ENCODE results near the gene MAST1. TPM values are rescaled to one million over a fixed set of nuclear protein-coding genes. Genes with fewer than 3 reads are reported as not detected.

Gene MAST1
- total RNA-seq, 1 experiment from 2014 or later, result 0.91 TPM

DNA sequence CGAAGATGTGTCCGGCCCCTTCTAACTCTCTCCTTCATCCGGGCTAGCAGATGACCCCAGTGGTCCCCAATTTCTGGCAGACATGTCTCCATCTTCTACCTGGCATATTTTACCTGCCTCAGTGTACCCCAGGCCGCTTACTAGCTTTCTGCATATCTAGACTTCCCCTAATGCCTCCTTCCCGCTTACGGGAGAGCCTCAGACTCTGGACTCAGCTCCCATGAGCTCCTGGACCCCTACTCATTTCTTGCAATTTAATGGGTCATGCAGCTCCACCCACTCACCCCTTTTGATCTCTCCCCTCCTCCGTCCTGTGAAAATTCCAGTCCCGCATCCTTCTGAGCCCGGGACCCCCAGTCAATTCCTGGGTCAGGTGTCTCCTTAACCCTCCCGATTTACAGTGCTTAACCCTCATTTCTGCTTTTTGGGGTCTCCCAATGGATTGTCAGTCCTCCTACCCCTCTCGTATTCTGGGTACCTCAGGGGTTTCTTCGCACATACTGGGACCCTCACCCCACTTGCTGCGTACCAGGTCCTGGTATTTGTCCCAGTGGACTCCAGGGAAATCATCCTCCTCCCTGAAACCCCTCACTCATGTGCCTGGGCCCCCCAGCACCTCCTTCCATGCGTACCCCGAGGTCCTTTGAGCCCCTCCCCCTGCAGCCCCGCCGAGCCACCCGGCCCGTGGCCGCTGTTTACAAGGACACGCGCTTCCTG lies 47.5 kb upstream of the MAST1 start:
- intact Hi-C loops (cut with micrococcal nuclease; ENCODE audit: unreplicated experiment), result loop anchor here (1.0 to 5.0 kb wide), 2 partner anchors 8 to 362 kb away; partner anchors contain the start of genes IER2 and STX10
- no TSS peak for BruUV-seq (replicated peaks)

DNA sequence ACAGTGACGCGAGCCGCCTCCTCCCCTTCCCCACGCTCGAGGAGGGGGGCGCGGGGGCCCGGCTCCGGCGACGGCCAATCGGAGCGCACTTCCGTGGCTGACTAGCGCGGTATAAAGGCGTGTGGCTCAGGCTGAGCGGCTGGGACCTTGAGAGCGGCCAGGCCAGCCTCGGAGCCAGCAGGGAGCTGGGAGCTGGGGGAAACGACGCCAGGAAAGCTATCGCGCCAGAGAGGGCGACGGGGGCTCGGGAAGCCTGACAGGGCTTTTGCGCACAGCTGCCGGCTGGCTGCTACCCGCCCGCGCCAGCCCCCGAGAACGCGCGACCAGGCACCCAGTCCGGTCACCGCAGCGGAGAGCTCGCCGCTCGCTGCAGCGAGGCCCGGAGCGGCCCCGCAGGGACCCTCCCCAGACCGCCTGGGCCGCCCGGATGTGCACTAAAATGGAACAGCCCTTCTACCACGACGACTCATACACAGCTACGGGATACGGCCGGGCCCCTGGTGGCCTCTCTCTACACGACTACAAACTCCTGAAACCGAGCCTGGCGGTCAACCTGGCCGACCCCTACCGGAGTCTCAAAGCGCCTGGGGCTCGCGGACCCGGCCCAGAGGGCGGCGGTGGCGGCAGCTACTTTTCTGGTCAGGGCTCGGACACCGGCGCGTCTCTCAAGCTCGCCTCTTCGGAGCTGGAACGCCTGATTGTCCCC lies 46.8 kb upstream of the MAST1 start, which contains the start of gene JUNB:
Gene JUNB (plus strand): TSS at position 142 of the 706 bp plus-strand sequence. CDS start 286 bp downstream, at position 428.
- Mint-ChIP-seq H3K27me3 (ENCODE audit: insufficient read depth, unreplicated experiment) (no peaks in the 10 kb centered on the region), H3K9me3 (ENCODE audit: unreplicated experiment) (no peaks in the 10 kb centered on the region), H3K27ac (ENCODE audit: unreplicated experiment) (peak within 1 kb of the TSS; percentile 83), H3K4me1 (ENCODE audit: low read depth, unreplicated experiment) (peaks cover 25% of the 10 kb centered on the region), H3K4me3 (ENCODE audit: unreplicated experiment) (peak within 1 kb of the TSS; percentile 92), H3K36me3 (ENCODE audit: insufficient read depth, unreplicated experiment) (peaks cover 45% of the 10 kb centered on the region)
- Histone ChIP-seq H3K36me3 (ENCODE audit: control insufficient read depth, insufficient read depth, low read length) (no peaks in the 10 kb centered on the region), H3K4me3 (ENCODE audit: low read depth, low read length) (peak within 1 kb of the TSS; percentile 93), H3K27me3 (replicated peaks; ENCODE audit: control insufficient read depth, insufficient read depth, low read length) (no peaks in the 10 kb centered on the region), H3K4me1 (peaks cover 33% of the 10 kb centered on the region), H3K9me3 (no peaks in the 10 kb centered on the region)
- BruUV-seq (replicated peaks), result no TSS peak
- DNase-seq, result peak; percentile 94 to 96
- TF ChIP-seq, protein P1, sequence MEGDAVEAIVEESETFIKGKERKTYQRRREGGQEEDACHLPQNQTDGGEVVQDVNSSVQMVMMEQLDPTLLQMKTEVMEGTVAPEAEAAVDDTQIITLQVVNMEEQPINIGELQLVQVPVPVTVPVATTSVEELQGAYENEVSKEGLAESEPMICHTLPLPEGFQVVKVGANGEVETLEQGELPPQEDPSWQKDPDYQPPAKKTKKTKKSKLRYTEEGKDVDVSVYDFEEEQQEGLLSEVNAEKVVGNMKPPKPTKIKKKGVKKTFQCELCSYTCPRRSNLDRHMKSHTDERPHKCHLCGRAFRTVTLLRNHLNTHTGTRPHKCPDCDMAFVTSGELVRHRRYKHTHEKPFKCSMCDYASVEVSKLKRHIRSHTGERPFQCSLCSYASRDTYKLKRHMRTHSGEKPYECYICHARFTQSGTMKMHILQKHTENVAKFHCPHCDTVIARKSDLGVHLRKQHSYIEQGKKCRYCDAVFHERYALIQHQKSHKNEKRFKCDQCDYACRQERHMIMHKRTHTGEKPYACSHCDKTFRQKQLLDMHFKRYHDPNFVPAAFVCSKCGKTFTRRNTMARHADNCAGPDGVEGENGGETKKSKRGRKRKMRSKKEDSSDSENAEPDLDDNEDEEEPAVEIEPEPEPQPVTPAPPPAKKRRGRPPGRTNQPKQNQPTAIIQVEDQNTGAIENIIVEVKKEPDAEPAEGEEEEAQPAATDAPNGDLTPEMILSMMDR (IDR thresholded peaks at IDR 0.05; ENCODE audit: insufficient read depth in 1 of 2, low read depth in 1 of 2, low read length in 1 of 2, severe bottlenecking in 1 of 2, unreplicated experiment in 1 of 2), result no peak
- ChIA-PET POLR2A (interaction anchor here (0.5 to 3.0 kb wide), 10 partner anchors 9 to 128 kb away, joined by 3 to 36 read pairs (median 7); partner anchors contain the start of genes RNASEH2A and SYCE2), CTCF (interaction anchor here (0.6 to 3.7 kb wide), 7 partner anchors 9 to 70 kb away, joined by 3 to 38 read pairs (median 5); partner anchors contain the start of genes RNASEH2A and TNPO2)
- intact Hi-C loops (cut with micrococcal nuclease; ENCODE audit: unreplicated experiment), result loop anchor here (1.0 to 5.0 kb wide), 2 partner anchors 14 to 361 kb away; partner anchors contain the start of genes IER2 and STX10

More for the DNA sequence above, 47.5 kb upstream of the MAST1 start:
- H3K36me3 Mint-ChIP-seq (ENCODE audit: insufficient read depth, unreplicated experiment), result peaks cover 42% of the 10 kb centered on the region
- H3K4me1 Mint-ChIP-seq (ENCODE audit: low read depth, unreplicated experiment), result peaks cover 21% of the 10 kb centered on the region
- no peaks in the 10 kb centered on the region for H3K9me3 Mint-ChIP-seq (ENCODE audit: unreplicated experiment)
- H3K27me3 Mint-ChIP-seq (ENCODE audit: insufficient read depth, unreplicated experiment), result no peaks in the 10 kb centered on the region
- Histone ChIP-seq H3K27me3 (replicated peaks; ENCODE audit: control insufficient read depth, insufficient read depth, low read length) (no peaks in the 10 kb centered on the region), H3K9me3 (no peaks in the 10 kb centered on the region), H3K4me3 (ENCODE audit: low read depth, low read length) (peak overlapping the region; percentile 40), H3K4me1 (peaks cover 26% of the 10 kb centered on the region), H3K36me3 (ENCODE audit: control insufficient read depth, insufficient read depth, low read length) (no peaks in the 10 kb centered on the region)
- H3K4me3 Mint-ChIP-seq (ENCODE audit: unreplicated experiment), result peak overlapping the region; percentile 92
- no peak for DNase-seq
- POLR2A ChIA-PET, result interaction anchor here (0.5 to 3.0 kb wide), 6 partner anchors 8 to 109 kb away, joined by 3 to 36 read pairs (median 9); partner anchors contain the start of gene RNASEH2A
- H3K27ac Mint-ChIP-seq (ENCODE audit: unreplicated experiment), result peak overlapping the region; percentile 83
- TF ChIP-seq, protein P1 (IDR thresholded peaks at IDR 0.05; ENCODE audit: insufficient read depth in 1 of 2, low read depth in 1 of 2, low read length in 1 of 2, severe bottlenecking in 1 of 2, unreplicated experiment in 1 of 2), result no peak
- CTCF ChIA-PET, result interaction anchor here (0.6 to 3.7 kb wide), 5 partner anchors 10 to 69 kb away, joined by 3 to 38 read pairs (median 5); partner anchors contain the start of gene TNPO2
